Esophagus squamous epithelium (tissue), 5 donors: ENCODE results near the gene RPTOR. TPM values are rescaled to one million over a fixed set of nuclear protein-coding genes. Genes with fewer than 3 reads are reported as not detected.
"Not testable (repeated sequence)": the region's sequence is repeated elsewhere in the genome, so short reads cannot be mapped to it uniquely, and the experiment has no call there.

Experiments used
- DNase-seq: peaks from one replicate; lab custom pipeline; 2025; lab: John Stamatoyannopoulos, UW
- H3K27ac ChIP-seq, 4 donors: fragments of 200-600 bp; sonication (generic); one replicate each; pipeline ENCODE4 v1.5.1; 2016 to 2019; ENCODE audit warnings: mild to moderate bottlenecking in 1 of 4
- H3K27me3 ChIP-seq, 4 donors: fragments of 200-600 bp; sonication (generic); 1 replicate in 3 of 4; 2 replicates in 1 of 4; pipeline versions ENCODE4 v1.5.1 to v1.6.0; 2017 to 2021; ENCODE audit warnings: antibody characterized with exemption in 1 of 4
- H3K36me3 ChIP-seq, 3 donors: fragments of 200-600 bp; sonication (generic); one replicate each; pipeline ENCODE4 v1.5.1; 2016 to 2019
- H3K4me1 ChIP-seq, 3 donors: fragments of 200-600 bp; sonication (generic); one replicate each; pipeline ENCODE4 v1.5.1; 2017 to 2019
- H3K4me3 ChIP-seq, 4 donors: fragments of 200-600 bp; sonication (generic); 1 replicate in 3 of 4; 2 replicates in 1 of 4; pipeline ENCODE4 v1.5.1; 2016 to 2019; ENCODE audit warnings: mild to moderate bottlenecking in 2 of 4, moderate library complexity in 1 of 4
- H3K9me3 ChIP-seq, 3 donors: fragments of 200-600 bp; sonication (generic); one replicate each; pipeline ENCODE4 v1.5.1; 2016 to 2019
- POLR2A ChIP-seq, 4 donors: fragments of 450-650 bp; IDR thresholded peaks; one replicate each; pipeline ENCODE4 v1.6.1; 2017; ENCODE audit warnings: antibody characterized with exemption in 4 of 4, mild to moderate bottlenecking in 4 of 4, moderate library complexity in 3 of 4
- WGBS, 2 donors: methylation state at CpG; one replicate each; pipeline ENCODE4 v1.1.5; 2018; 5-methylcytosine and 5-hydroxymethylcytosine counted together
- intact Hi-C: fragments of 100-400 bp; cut with DNase I; formaldehyde crosslinking; loops from one replicate; pipeline ENCODE4 v1.15.0; 2022
- total RNA-seq, 4 donors: library from RNA; depleted of rRNA; stranded (reverse); fragments of >200 nt; gene quantifications; one replicate each; pipeline ENCODE4 v1.1.0, GENCODE V29; 2016
- TF ChIP-seq, protein P1 (sequence below), 6 experiments: fragments of 450-650 bp in 4 of 6; fragments of 200-600 bp in 2 of 6; sonication (generic) in 2 of 6; IDR thresholded peaks; one replicate each; pipeline ENCODE4 v1.5.1; 2016 to 2019; ENCODE audit warnings: antibody characterized with exemption in 6 of 6, mild to moderate bottlenecking in 4 of 6, moderate library complexity in 4 of 6
- donor health status: DM: yes; HTN: yes; CAD: no.

RPTOR gene
- total RNA-seq, 4 donors from 2014 or later, result 11.7 to 27.8 (median 22.8) TPM

DNA sequence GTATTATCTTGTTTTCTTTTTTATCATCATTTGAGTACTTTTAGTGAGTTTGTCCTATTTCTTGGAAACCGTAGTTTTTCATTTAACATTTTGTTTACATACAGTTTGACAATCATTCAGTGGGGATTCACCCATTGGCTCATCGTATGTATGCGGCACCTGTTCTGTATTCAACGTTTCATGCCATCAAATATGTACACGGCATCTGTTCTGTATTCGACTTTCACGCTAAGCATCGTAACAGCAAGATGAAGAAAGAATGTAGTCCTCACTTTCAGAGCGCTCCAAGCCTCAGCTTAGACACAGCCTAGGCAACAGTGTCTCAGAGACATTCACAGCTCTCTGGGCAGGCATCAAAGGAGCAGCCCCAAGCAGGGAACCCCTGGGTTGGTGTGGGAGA is 269.9 kb downstream of the RPTOR start:
- no peak overlapping the region for H3K27ac ChIP-seq
- 93 to 97% methylated on average over 9 of the region's 9 CpGs for WGBS, 2 donors
- H3K4me1 ChIP-seq, result peaks cover 0 to 8% (median 0%) of the 10 kb centered on the region in 3 donors
- H3K9me3 ChIP-seq, result no peaks in the 10 kb centered on the region
- no peak for DNase-seq
- peaks cover 0 to 5% (median 0%) of the 10 kb centered on the region in 3 donors for H3K36me3 ChIP-seq
- no peaks in the 10 kb centered on the region for H3K27me3 ChIP-seq
- TF ChIP-seq POLR2A (IDR thresholded peaks at IDR 0.05), result no peak
- TF ChIP-seq, protein P1, sequence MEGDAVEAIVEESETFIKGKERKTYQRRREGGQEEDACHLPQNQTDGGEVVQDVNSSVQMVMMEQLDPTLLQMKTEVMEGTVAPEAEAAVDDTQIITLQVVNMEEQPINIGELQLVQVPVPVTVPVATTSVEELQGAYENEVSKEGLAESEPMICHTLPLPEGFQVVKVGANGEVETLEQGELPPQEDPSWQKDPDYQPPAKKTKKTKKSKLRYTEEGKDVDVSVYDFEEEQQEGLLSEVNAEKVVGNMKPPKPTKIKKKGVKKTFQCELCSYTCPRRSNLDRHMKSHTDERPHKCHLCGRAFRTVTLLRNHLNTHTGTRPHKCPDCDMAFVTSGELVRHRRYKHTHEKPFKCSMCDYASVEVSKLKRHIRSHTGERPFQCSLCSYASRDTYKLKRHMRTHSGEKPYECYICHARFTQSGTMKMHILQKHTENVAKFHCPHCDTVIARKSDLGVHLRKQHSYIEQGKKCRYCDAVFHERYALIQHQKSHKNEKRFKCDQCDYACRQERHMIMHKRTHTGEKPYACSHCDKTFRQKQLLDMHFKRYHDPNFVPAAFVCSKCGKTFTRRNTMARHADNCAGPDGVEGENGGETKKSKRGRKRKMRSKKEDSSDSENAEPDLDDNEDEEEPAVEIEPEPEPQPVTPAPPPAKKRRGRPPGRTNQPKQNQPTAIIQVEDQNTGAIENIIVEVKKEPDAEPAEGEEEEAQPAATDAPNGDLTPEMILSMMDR (IDR thresholded peaks at IDR 0.05), result no peak
- no peak overlapping the region for H3K4me3 ChIP-seq
- intact Hi-C loops, result no loop called here

DNA sequence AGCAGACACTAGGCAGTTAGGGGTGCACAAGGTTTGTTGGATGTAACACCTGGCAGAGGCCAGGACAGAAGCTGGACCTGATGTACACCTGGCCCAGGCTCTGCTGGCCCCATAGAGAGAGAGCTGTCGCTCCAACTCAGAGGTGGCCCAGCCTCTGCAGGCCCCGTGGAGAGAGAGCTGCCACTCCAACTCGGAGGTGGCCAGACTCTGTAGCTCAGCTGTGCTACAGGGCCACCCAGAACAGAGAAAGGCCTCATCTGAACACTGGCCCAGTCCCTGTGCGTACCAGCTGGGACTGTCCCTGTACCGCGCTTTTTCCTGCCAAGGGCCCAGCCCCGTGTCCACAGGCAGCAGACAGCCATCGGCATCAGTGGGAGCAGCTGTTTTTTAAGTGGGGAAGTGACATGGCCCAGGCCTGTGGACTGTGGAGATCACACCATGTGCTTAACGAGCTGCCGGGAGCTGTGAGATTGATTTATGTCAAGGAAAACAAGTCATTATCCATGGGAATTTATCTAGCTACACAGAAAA is 270.6 kb downstream of the RPTOR start:
- Histone ChIP-seq H3K27ac (no peak overlapping the region), H3K27me3 (no peaks in the 10 kb centered on the region), H3K9me3 (no peaks in the 10 kb centered on the region), H3K4me3 (no peak overlapping the region), H3K36me3 (peaks cover 0 to 5% (median 0%) of the 10 kb centered on the region in 3 donors), H3K4me1 (peaks cover 0 to 8% (median 0%) of the 10 kb centered on the region in 3 donors)
- no peak for DNase-seq
- TF ChIP-seq, protein P1 (IDR thresholded peaks at IDR 0.05), result no peak
- TF ChIP-seq POLR2A (IDR thresholded peaks at IDR 0.05), result no peak
- WGBS, 2 donors, result 94 to 100% methylated on average over 5 of the region's 10 CpGs
- intact Hi-C loops, result no loop called here

DNA sequence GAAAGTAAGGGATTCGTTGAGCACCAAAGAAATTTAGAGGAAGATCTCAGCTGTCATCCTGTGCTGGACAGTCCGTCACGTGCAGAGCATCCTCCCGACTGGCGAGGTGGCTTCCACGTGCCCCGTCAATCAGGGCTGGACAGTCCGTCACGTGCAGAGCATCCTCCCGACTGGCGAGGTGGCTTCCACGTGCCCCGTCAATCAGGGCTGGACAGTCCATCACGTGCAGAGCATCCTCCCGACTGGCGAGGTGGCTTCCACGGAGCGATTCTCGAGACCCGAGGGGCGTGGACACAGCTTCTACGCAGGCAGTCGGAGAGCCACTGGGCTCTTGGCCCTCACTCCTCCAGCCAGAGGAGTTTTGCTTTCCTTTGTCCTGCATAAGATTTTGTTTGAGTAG is 271.1 kb downstream of the RPTOR start:
- H3K4me1 ChIP-seq, intact Hi-C loops, H3K9me3 ChIP-seq, H3K27ac ChIP-seq, H3K4me3 ChIP-seq, H3K27me3 ChIP-seq, DNase-seq, H3K36me3 ChIP-seq: not testable (repeated sequence)
- 95 to 96% methylated on average over 19 to 22 of the region's 23 CpGs for WGBS, 2 donors

DNA sequence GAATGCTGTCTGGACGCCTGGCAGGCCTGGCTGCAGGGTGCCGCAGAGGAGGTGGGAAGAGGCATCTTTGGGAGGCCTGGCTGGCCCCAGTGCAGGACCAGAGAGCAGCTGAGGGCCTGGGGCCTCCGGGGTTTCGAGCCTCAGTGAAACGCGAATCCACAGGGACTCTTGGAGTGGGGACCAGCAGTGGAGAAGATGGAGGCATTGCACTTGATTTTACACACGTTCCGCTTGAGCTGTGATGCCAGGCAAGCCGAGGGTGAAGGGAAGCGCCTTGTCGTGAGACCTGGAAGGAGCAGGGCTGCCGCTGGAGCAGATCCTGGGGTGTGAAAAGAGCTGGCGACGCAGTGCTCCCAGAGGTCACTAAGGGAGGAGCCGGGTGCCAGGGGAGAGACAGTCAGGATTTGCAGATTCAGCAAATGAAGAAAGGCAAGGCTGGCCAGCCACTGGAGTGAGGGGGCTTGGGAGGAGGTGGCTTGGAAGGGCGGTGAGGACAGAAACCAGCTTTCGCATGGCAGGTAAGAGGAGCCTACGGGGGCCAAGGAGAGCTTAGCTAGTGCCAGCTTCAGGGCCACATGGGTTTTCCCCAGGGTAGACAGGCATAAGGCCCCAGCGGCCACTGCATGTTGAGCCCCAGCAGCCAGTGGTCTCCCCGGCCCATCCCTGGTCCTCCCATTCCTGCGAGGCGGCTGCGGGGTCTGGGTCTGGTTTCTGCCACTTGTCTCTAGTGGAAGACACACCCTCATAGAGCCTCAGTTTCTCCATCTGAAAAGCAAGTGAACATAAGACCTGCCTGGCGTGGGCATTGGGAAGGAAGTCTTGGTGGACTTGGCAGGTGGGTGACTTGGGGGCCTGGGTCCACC is 271.8 kb downstream of the RPTOR start:
- TF ChIP-seq, protein P1 (IDR thresholded peaks at IDR 0.05), result no peak
- TF ChIP-seq POLR2A (IDR thresholded peaks at IDR 0.05), result no peak
- no peak overlapping the region for H3K4me3 ChIP-seq
- intact Hi-C loops, result no loop called here
- WGBS, 2 donors, result 88 to 92% methylated on average over 10 to 16 of the region's 24 CpGs
- H3K4me1 ChIP-seq, result peaks cover 0 to 6% (median 0%) of the 10 kb centered on the region in 3 donors
- no peaks in the 10 kb centered on the region for H3K9me3 ChIP-seq
- peaks cover 0 to 7% (median 0%) of the 10 kb centered on the region in 3 donors for H3K36me3 ChIP-seq
- DNase-seq, result no peak
- no peak overlapping the region for H3K27ac ChIP-seq
- H3K27me3 ChIP-seq, result no peaks in the 10 kb centered on the region

DNA sequence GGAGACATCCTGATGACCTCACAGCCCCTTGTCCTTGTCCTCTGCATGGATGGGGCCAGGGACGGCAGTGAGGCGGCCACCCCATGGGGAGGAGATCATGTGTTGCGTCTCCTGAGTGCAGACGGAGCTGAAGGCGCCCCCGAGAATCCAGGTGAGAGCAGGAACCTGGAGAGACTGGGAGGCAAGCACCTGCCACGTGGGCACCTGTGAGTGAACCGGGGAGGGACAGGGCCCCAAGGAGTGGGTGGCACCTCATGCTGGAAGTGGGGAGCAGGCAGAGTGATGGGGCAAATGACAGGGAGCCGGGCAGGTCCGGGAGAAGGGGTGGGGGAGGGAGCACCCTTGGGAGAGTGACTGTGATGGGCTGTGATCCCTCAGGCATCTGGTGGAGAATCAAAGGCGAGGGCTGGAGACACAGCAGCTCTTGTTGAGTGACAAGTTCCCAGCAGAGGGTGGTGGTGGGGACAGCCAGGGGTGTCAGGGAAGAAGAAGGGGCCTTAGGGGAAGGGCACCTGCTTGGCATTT is 272.7 kb downstream of the RPTOR start:
- DNase-seq, result no peak
- TF ChIP-seq POLR2A (IDR thresholded peaks at IDR 0.05), result no peak
- TF ChIP-seq, protein P1 (IDR thresholded peaks at IDR 0.05), result no peak
- H3K36me3 ChIP-seq, result peaks cover 0 to 16% (median 0%) of the 10 kb centered on the region in 3 donors
- intact Hi-C loops, result no loop called here
- no peaks in the 10 kb centered on the region for H3K9me3 ChIP-seq
- no peak overlapping the region for H3K4me3 ChIP-seq
- H3K4me1 ChIP-seq, result no peaks in the 10 kb centered on the region
- WGBS, 2 donors, result 96 to 98% methylated on average over 7 to 9 of the region's 11 CpGs
- no peaks in the 10 kb centered on the region for H3K27me3 ChIP-seq
- no peak overlapping the region for H3K27ac ChIP-seq
